GM10266 (cell line): ENCODE results near the gene EML1.

Experiments used
- DNase-seq: peaks from one replicate; pipeline ENCODE4 v3.0.0; 2012; ENCODE audit errors: extremely low spot score
- CTCF ChIP-seq: IDR thresholded peaks from 2 replicates; pipeline ENCODE4 v1.5.1; 2012; ENCODE audit warnings: mild to moderate bottlenecking, low read depth; ENCODE audit not compliant: control insufficient read depth, insufficient read depth; ENCODE audit errors: missing control alignments

Gene EML1

GRCh38 chr14:99875421-99875820 is 82.2 kb downstream of the EML1 start:
- no peak for TF ChIP-seq CTCF

GRCh38 chr14:99875836-99876235 is 82.6 kb downstream of the EML1 start:
- no peak for TF ChIP-seq CTCF
- DNase-seq = no peak

More at GRCh38 chr14:99875421-99875820, 82.2 kb downstream of the EML1 start:
- DNase-seq = no peak

GRCh38 chr14:99876406-99876805 is 83.2 kb downstream of the EML1 start:
- no peak for DNase-seq
- TF ChIP-seq CTCF = no peak

- no peak for DNase-seq
- TF ChIP-seq CTCF = no peak
Measured at GRCh38 chr14:99878563-99878962, 85.3 kb downstream of the EML1 start.

- no peak for DNase-seq
- no peak for TF ChIP-seq CTCF
Measured at GRCh38 chr14:99879401-99880295, 86.4 kb downstream of the EML1 start.

- no peak for TF ChIP-seq CTCF
- no peak for DNase-seq
Measured at GRCh38 chr14:99880651-99881420, 87.6 kb downstream of the EML1 start.
